ENCODE measurements around the gene YEATS4. TPM values are rescaled to one million over a fixed set of nuclear protein-coding genes. Genes with fewer than 3 reads are reported as not detected.

The YEATS4 gene
- total and polyA plus RNA-seq, 2 experiments from 2014 or later: 64.7 to 90.5 TPM

DNA sequence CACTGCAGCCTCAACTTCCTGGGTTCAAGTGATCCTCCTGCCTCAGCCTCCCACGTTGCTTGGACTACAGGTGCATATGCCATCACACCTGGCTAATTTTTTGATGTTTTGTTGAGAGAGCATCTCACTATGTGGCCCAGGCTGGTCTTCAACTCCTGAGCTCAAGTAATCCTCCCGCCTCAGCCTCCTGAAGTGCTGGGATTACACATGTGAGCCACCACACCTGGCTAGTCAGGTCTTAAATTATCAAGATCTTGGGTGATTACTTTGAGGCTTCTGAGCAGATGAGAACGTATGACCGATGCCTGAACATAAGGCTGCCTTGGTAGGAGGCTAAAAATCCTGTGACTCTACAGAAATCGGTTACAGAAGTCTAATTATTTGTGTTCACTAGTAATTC, 57.7 kb downstream of the YEATS4 start (continued):
- TF ChIP-seq, protein P1, sequence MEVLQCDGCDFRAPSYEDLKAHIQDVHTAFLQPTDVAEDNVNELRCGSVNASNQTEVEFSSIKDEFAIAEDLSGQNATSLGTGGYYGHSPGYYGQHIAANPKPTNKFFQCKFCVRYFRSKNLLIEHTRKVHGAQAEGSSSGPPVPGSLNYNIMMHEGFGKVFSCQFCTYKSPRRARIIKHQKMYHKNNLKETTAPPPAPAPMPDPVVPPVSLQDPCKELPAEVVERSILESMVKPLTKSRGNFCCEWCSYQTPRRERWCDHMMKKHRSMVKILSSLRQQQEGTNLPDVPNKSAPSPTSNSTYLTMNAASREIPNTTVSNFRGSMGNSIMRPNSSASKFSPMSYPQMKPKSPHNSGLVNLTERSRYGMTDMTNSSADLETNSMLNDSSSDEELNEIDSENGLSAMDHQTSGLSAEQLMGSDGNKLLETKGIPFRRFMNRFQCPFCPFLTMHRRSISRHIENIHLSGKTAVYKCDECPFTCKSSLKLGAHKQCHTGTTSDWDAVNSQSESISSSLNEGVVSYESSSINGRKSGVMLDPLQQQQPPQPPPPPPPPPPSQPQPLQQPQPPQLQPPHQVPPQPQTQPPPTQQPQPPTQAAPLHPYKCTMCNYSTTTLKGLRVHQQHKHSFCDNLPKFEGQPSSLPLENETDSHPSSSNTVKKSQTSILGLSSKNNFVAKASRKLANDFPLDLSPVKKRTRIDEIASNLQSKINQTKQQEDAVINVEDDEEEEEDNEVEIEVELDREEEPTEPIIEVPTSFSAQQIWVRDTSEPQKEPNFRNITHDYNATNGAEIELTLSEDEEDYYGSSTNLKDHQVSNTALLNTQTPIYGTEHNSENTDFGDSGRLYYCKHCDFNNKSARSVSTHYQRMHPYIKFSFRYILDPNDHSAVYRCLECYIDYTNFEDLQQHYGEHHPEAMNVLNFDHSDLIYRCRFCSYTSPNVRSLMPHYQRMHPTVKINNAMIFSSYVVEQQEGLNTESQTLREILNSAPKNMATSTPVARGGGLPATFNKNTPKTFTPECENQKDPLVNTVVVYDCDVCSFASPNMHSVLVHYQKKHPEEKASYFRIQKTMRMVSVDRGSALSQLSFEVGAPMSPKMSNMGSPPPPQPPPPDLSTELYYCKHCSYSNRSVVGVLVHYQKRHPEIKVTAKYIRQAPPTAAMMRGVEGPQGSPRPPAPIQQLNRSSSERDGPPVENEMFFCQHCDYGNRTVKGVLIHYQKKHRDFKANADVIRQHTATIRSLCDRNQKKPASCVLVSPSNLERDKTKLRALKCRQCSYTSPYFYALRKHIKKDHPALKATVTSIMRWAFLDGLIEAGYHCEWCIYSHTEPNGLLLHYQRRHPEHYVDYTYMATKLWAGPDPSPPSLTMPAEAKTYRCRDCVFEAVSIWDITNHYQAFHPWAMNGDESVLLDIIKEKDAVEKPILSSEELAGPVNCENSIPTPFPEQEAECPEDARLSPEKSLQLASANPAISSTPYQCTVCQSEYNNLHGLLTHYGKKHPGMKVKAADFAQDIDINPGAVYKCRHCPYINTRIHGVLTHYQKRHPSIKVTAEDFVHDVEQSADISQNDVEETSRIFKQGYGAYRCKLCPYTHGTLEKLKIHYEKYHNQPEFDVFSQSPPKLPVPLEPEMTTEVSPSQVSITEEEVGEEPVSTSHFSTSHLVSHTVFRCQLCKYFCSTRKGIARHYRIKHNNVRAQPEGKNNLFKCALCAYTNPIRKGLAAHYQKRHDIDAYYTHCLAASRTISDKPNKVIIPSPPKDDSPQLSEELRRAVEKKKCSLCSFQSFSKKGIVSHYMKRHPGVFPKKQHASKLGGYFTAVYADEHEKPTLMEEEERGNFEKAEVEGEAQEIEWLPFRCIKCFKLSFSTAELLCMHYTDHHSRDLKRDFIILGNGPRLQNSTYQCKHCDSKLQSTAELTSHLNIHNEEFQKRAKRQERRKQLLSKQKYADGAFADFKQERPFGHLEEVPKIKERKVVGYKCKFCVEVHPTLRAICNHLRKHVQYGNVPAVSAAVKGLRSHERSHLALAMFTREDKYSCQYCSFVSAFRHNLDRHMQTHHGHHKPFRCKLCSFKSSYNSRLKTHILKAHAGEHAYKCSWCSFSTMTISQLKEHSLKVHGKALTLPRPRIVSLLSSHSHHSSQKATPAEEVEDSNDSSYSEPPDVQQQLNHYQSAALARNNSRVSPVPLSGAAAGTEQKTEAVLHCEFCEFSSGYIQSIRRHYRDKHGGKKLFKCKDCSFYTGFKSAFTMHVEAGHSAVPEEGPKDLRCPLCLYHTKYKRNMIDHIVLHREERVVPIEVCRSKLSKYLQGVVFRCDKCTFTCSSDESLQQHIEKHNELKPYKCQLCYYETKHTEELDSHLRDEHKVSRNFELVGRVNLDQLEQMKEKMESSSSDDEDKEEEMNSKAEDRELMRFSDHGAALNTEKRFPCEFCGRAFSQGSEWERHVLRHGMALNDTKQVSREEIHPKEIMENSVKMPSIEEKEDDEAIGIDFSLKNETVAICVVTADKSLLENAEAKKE (CRISPR knock-in tag; IDR thresholded peaks at IDR 0.05): no peak
- no peak for TF ChIP-seq NANOG (IDR thresholded peaks at IDR 0.05; ENCODE audit: borderline replicate concordance)
- TF ChIP-seq JUNB (IDR thresholded peaks at IDR 0.05; ENCODE audit: unreplicated experiment): no peak
- TF ChIP-seq ZNF114 (CRISPR knock-in tag; IDR thresholded peaks at IDR 0.05): no peak
- TF ChIP-seq CREB1 (CRISPR knock-in tag; IDR thresholded peaks at IDR 0.05; ENCODE audit: low read depth): no peak
- TF ChIP-seq ZNF331 (CRISPR knock-in tag; IDR thresholded peaks at IDR 0.05; ENCODE audit: low read depth): no peak
- TF ChIP-seq STAT1 (IDR thresholded peaks at IDR 0.05; ENCODE audit: unreplicated experiment): no peak
- TF ChIP-seq, protein P2, sequence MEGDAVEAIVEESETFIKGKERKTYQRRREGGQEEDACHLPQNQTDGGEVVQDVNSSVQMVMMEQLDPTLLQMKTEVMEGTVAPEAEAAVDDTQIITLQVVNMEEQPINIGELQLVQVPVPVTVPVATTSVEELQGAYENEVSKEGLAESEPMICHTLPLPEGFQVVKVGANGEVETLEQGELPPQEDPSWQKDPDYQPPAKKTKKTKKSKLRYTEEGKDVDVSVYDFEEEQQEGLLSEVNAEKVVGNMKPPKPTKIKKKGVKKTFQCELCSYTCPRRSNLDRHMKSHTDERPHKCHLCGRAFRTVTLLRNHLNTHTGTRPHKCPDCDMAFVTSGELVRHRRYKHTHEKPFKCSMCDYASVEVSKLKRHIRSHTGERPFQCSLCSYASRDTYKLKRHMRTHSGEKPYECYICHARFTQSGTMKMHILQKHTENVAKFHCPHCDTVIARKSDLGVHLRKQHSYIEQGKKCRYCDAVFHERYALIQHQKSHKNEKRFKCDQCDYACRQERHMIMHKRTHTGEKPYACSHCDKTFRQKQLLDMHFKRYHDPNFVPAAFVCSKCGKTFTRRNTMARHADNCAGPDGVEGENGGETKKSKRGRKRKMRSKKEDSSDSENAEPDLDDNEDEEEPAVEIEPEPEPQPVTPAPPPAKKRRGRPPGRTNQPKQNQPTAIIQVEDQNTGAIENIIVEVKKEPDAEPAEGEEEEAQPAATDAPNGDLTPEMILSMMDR (conservative IDR thresholded peaks at IDR 0.05; ENCODE audit: low read depth in 2 of 2): no peak

DNA sequence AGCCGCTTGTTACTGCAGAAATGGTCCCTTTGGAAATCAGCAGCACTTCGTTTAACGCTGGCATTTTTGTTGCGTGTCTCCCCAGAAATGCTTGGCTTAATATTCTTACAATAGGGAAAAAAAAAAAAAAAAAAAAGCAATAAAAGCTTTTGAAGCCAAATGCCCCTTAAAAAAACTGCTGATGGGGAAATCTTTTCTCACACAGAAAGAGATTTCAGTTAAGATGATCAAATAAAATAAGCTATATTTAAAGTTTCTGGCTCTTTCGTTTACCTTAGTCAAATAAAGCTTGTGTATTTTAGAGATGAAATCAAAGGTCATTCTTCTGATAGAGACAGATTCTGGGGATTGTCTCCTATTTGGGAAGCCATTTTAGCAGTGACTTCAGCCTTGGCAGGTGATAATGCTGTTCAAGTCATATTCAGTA, 58.2 kb downstream of the YEATS4 start:
- Histone ChIP-seq H3F3A (replicated peaks; ENCODE audit: low read depth) (no peaks in the 10 kb centered on the region), H2AFZ (no peak overlapping the region), H3K9me2 (ENCODE audit: insufficient read depth) (no peaks in the 10 kb centered on the region), H3K27me3 (ENCODE audit: insufficient read depth) (no peaks in the 10 kb centered on the region), H3K4me1 (ENCODE audit: insufficient read depth) (peaks cover 6% of the 10 kb centered on the region), H3K79me2 (replicated peaks; ENCODE audit: insufficient read depth) (no peaks in the 10 kb centered on the region), H3K4me3 (no peak overlapping the region), H3K27ac (ENCODE audit: low read depth) (no peak overlapping the region), H3K36me3 (ENCODE audit: insufficient read depth) (no peaks in the 10 kb centered on the region), H4K20me1 (replicated peaks; ENCODE audit: insufficient read depth) (no peaks in the 10 kb centered on the region), H3K4me2 (no peak overlapping the region)
- no peaks in the 10 kb centered on the region for H3K9me3 Mint-ChIP-seq
- no peak overlapping the region for H3K27ac Mint-ChIP-seq
- H3K4me3 Mint-ChIP-seq: no peak overlapping the region
- ATAC-seq: no peak
- H3K4me1 Mint-ChIP-seq: peaks cover 12% of the 10 kb centered on the region
- no peak for DNase-seq (ENCODE audit: low spot score)
- no peaks in the 10 kb centered on the region for H3K36me3 Mint-ChIP-seq (ENCODE audit: low read depth)
- H3K27me3 Mint-ChIP-seq (ENCODE audit: insufficient read depth, low read depth, poor library complexity): no peaks in the 10 kb centered on the region
- TF ChIP-seq, protein P3, sequence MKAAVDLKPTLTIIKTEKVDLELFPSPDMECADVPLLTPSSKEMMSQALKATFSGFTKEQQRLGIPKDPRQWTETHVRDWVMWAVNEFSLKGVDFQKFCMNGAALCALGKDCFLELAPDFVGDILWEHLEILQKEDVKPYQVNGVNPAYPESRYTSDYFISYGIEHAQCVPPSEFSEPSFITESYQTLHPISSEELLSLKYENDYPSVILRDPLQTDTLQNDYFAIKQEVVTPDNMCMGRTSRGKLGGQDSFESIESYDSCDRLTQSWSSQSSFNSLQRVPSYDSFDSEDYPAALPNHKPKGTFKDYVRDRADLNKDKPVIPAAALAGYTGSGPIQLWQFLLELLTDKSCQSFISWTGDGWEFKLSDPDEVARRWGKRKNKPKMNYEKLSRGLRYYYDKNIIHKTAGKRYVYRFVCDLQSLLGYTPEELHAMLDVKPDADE (IDR thresholded peaks at IDR 0.05): no peak
- no peak for TF ChIP-seq STAT1 (IDR thresholded peaks at IDR 0.05; ENCODE audit: unreplicated experiment)
- TF ChIP-seq, protein P4, sequence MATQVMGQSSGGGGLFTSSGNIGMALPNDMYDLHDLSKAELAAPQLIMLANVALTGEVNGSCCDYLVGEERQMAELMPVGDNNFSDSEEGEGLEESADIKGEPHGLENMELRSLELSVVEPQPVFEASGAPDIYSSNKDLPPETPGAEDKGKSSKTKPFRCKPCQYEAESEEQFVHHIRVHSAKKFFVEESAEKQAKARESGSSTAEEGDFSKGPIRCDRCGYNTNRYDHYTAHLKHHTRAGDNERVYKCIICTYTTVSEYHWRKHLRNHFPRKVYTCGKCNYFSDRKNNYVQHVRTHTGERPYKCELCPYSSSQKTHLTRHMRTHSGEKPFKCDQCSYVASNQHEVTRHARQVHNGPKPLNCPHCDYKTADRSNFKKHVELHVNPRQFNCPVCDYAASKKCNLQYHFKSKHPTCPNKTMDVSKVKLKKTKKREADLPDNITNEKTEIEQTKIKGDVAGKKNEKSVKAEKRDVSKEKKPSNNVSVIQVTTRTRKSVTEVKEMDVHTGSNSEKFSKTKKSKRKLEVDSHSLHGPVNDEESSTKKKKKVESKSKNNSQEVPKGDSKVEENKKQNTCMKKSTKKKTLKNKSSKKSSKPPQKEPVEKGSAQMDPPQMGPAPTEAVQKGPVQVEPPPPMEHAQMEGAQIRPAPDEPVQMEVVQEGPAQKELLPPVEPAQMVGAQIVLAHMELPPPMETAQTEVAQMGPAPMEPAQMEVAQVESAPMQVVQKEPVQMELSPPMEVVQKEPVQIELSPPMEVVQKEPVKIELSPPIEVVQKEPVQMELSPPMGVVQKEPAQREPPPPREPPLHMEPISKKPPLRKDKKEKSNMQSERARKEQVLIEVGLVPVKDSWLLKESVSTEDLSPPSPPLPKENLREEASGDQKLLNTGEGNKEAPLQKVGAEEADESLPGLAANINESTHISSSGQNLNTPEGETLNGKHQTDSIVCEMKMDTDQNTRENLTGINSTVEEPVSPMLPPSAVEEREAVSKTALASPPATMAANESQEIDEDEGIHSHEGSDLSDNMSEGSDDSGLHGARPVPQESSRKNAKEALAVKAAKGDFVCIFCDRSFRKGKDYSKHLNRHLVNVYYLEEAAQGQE (IDR thresholded peaks at IDR 0.05; ENCODE audit: unreplicated experiment): no peak
- TF ChIP-seq EZH2 (IDR thresholded peaks at IDR 0.05; ENCODE audit: low read depth, unreplicated experiment): no peak
